Small intestine (tissue), 7 donors: ENCODE results near the gene RAB7B. TPM values are rescaled to one million over a fixed set of nuclear protein-coding genes. Genes with fewer than 3 reads are reported as not detected.
A peak's percentile ranks its signal among the peaks of the same experiment; 100 is the strongest.

Experiments
- DNase-seq, 2 donors: peaks; one replicate each; pipeline versions ENCODE4 v3.0.0 to v3.0.0-alpha.2; 2013
- FAIRE-seq: peaks from 2 replicates; lab custom pipeline; 2012; peaks lifted over from hg19 to GRCh38; lab: Jason Lieb, UNC
- H3K27ac ChIP-seq, 3 donors: one replicate each; pipeline ENCODE4 v1.5.1; 2013; ENCODE audit warnings: low read length in 2 of 3, mild to moderate bottlenecking in 2 of 3, control low read depth in 1 of 3, inconsistent platforms in 1 of 3, low read depth in 1 of 3, moderate library complexity in 1 of 3
- H3K27me3 ChIP-seq, 3 donors: one replicate each; pipeline ENCODE4 v1.6.1; 2013; ENCODE audit warnings: low read length in 3 of 3, inconsistent platforms in 1 of 3; ENCODE audit not compliant: control insufficient read depth in 3 of 3, insufficient read depth in 3 of 3
- H3K36me3 ChIP-seq, 3 donors: one replicate each; pipeline ENCODE4 v1.6.1; 2013; ENCODE audit warnings: low read length in 3 of 3, inconsistent platforms in 1 of 3, low read depth in 1 of 3, mild to moderate bottlenecking in 1 of 3, moderate library complexity in 1 of 3; ENCODE audit not compliant: control insufficient read depth in 3 of 3, insufficient read depth in 2 of 3
- H3K4me1 ChIP-seq, 3 donors: one replicate each; pipeline ENCODE4 v1.6.1; 2013; ENCODE audit warnings: low read length in 2 of 3, inconsistent platforms in 1 of 3, low read depth in 1 of 3, mild to moderate bottlenecking in 1 of 3, moderate library complexity in 1 of 3; ENCODE audit not compliant: control insufficient read depth in 3 of 3, insufficient read depth in 2 of 3
- H3K4me3 ChIP-seq, 3 donors: one replicate each; pipeline ENCODE4 v1.5.1; 2013; ENCODE audit warnings: low read length in 3 of 3, control low read depth in 1 of 3, inconsistent platforms in 1 of 3, low read depth in 1 of 3, mild to moderate bottlenecking in 1 of 3, moderate library complexity in 1 of 3
- H3K9me3 ChIP-seq, 2 donors: one replicate each; pipeline ENCODE4 v1.6.1; 2013; ENCODE audit warnings: low read depth in 1 of 2, low read length in 1 of 2; ENCODE audit not compliant: control insufficient read depth in 2 of 2, insufficient read depth in 1 of 2
- WGBS, 3 donors: extraction: QIAGEN DNeasy Blood & Tissue Kit; methylation state at CpG; one replicate each; pipeline ENCODE4 v1.1.7; 2013; 5-methylcytosine and 5-hydroxymethylcytosine counted together
- polyA plus RNA-seq, 4 donors: library from polyadenylated mRNA; stranded (reverse) in 3 of 4; unstranded in 1 of 4; fragments of 200-250 nt in 3 of 4; fragments of 120-200 nt in 1 of 4; gene quantifications; one replicate each; pipeline versions ENCODE4 v1.2.1 to v1.2.3, GENCODE V29; 2013
- donor health status: healthy with polysubstance abuse.
- donor health status: control.
- donor health status: control.
- donor health status: Bipolar disorder and iron deficiency.
- donor health status: healthy.

Gene RAB7B
- polyA plus RNA-seq, 4 donors, result 0.45 to 3.6 (median 0.89) TPM

DNA sequence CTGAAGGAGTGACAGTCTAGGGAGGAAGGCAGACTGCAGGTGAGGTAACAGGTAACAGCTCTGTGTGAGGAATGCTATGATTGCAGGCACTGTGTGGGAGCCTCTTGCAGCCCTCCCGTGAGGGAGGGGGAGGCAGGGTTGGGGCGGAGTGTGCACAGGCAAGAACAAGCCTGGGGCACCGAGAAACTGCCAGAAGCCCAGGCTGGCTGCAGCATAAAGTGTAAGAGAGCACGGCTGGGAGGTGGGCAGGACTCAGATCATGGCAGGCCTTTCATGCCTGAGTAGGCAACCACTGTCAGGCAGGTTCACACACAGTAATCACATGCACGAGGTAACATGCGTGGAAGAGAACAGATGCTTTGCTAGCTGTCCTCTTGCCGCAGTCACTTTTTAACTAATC lies 38.4 kb upstream of the RAB7B start:
- FAIRE-seq, result no peak

DNA sequence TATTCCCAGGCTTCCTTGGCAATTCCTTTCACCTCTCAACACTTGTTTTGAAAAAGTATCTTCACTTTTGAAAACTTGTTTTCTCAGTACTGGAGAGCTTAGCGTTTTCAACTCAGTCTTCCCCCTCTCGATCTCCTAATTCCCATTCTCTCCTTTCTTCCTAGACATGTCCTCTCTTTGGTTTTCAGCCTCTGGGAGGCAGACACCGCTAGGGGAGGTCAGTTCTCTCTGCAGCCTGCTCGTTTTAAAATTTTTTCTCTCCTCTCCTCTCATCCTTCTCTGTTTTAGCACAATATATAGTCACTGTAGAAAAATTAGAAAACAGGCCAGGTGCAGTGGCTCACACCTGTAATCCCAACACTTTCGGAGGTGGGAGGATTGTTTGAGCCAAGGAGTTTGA lies 37.1 kb upstream of the RAB7B start:
- Histone ChIP-seq H3K27me3 (no peaks in the 10 kb centered on the region), H3K4me1 (peaks cover 0 to 4% (median 0%) of the 10 kb centered on the region in 3 donors), H3K27ac (no peak overlapping the region), H3K4me3 (no peak overlapping the region), H3K9me3 (no peaks in the 10 kb centered on the region), H3K36me3 (no peaks in the 10 kb centered on the region)
- no peak for FAIRE-seq
- 72 to 75% (median 74%) methylated on average over 5 of the region's 5 CpGs for WGBS, 3 donors
- DNase-seq, result no peak

More for the DNA sequence above, 38.4 kb upstream of the RAB7B start:
- no peak for DNase-seq
- Histone ChIP-seq H3K27me3 (no peaks in the 10 kb centered on the region), H3K9me3 (no peaks in the 10 kb centered on the region), H3K27ac (no peak overlapping the region), H3K36me3 (no peaks in the 10 kb centered on the region), H3K4me1 (peaks cover 0 to 4% (median 0%) of the 10 kb centered on the region in 3 donors), H3K4me3 (no peak overlapping the region)
- 33 to 52% (median 46%) methylated on average over 7 of the region's 7 CpGs for WGBS, 3 donors

GRCh38 chr1:206039046-206039973 lies 36.1 kb upstream of the RAB7B start:
- H3K36me3 ChIP-seq, result no peaks in the 10 kb centered on the region
- H3K4me3 ChIP-seq, result no peak overlapping the region
- WGBS, 3 donors, result 48 to 53% (median 48%) methylated on average over 7 of the region's 7 CpGs
- FAIRE-seq, result no peak
- H3K27me3 ChIP-seq, result no peaks in the 10 kb centered on the region
- H3K4me1 ChIP-seq, result peaks cover 0 to 4% (median 0%) of the 10 kb centered on the region in 3 donors
- DNase-seq, result no peak
- no peak overlapping the region for H3K27ac ChIP-seq
- H3K9me3 ChIP-seq, result no peaks in the 10 kb centered on the region

GRCh38 chr1:206037581-206037980 lies 34.4 kb upstream of the RAB7B start:
- H3K27ac ChIP-seq, result no peak overlapping the region
- no peak for FAIRE-seq
- no peak overlapping the region for H3K4me3 ChIP-seq
- no peaks in the 10 kb centered on the region for H3K36me3 ChIP-seq
- WGBS, 3 donors, result 92 to 95% (median 94%) methylated on average over 9 of the region's 9 CpGs
- H3K27me3 ChIP-seq, result no peaks in the 10 kb centered on the region
- peaks cover 0 to 4% (median 0%) of the 10 kb centered on the region in 3 donors for H3K4me1 ChIP-seq
- no peak for DNase-seq
- H3K9me3 ChIP-seq, result peaks cover 0 to 2% of the 10 kb centered on the region in 2 donors

GRCh38 chr1:206036663-206037455 lies 33.7 kb upstream of the RAB7B start:
- H3K36me3 ChIP-seq, result no peaks in the 10 kb centered on the region
- H3K27ac ChIP-seq, result no peak overlapping the region
- FAIRE-seq (no peak), DNase-seq (no peak)
- no peaks in the 10 kb centered on the region for H3K27me3 ChIP-seq
- 35 to 58% (median 49%) methylated on average over 2 of the region's 2 CpGs for WGBS, 3 donors
- peaks cover 0 to 2% of the 10 kb centered on the region in 2 donors for H3K9me3 ChIP-seq
- no peak overlapping the region for H3K4me3 ChIP-seq
- H3K4me1 ChIP-seq, result peaks cover 0 to 8% (median 0%) of the 10 kb centered on the region in 3 donors

- Histone ChIP-seq H3K27me3 (no peaks in the 10 kb centered on the region), H3K27ac (no peak overlapping the region), H3K9me3 (peaks cover 0 to 2% of the 10 kb centered on the region in 2 donors), H3K4me3 (no peak overlapping the region), H3K36me3 (no peaks in the 10 kb centered on the region), H3K4me1 (peaks cover 0 to 10% (median 0%) of the 10 kb centered on the region in 3 donors)
- WGBS, 3 donors, result 4 to 34% (median 26%) methylated on average over 5 of the region's 5 CpGs
- no peak for FAIRE-seq
- DNase-seq, result peak; percentile 35 to 44
Observed at GRCh38 chr1:206035027-206035426, 31.8 kb upstream of the RAB7B start.

DNA sequence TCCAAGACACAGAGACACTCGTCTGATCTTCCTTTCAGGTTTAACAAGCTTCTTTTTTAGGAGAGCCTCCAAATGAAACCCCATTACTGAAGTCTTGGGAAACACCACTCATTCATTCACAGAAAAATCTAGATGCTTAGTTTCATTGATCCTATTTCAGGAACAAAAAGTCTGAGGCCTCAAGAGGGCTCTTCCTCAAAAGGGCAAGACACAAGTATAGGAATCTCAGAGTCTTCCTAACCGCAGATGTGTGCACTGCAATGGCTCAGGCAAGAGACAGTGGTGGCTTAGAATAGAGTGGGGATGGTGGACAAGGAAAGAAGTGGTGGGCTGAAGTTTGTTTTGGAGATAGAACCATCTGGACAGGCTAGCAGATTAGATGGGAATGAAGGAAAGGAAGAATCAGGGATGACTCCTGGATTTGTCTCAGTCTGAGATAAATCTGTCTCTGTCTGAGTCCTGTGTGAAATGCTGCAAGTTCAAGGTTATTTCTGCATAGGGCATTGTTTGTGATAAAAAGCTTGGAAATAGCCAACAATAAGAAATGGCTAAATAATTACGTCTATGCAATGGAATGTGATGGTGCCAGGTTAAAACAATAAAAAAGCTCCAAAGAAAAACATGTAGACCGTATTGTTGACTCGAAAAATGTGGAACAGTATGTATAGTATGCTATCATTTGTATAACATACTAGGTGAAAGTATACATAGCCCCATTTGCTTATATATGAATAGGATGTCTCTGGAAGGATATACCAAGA lies 29.4 kb upstream of the RAB7B start:
- 84 to 93% (median 85%) methylated on average over 5 of the region's 5 CpGs for WGBS, 3 donors
- DNase-seq, result no peak
- H3K9me3 ChIP-seq, result peaks cover 0 to 2% of the 10 kb centered on the region in 2 donors
- H3K27ac ChIP-seq, result no peak overlapping the region
- no peak for FAIRE-seq
- peaks cover 0 to 10% (median 0%) of the 10 kb centered on the region in 3 donors for H3K4me1 ChIP-seq
- no peaks in the 10 kb centered on the region for H3K36me3 ChIP-seq
- H3K27me3 ChIP-seq, result no peaks in the 10 kb centered on the region
- H3K4me3 ChIP-seq, result no peak overlapping the region

DNA sequence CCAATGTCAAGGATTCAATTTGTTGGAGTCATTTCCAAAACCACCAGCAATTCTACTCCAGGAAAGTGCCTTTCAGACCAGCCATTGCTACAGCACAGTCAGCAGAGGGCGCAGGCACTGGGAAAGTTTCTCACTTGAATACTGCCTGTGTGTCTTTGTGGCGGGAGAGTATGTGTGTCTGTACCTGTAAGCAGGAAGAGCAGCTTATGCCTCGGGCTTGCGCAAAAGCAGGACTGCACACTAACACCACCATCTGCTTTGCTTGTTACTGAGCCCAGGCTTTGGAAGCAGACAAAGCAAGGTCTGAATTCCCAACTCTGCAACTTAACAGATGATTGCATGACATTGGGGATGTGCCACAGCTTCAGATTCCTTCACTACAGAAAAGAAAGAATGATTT lies 27.5 kb upstream of the RAB7B start:
- WGBS, 3 donors, result 0 to 9% (median 2%) methylated on average over 4 of the region's 4 CpGs
- DNase-seq (peak; percentile 86), FAIRE-seq (no peak)
- no peaks in the 10 kb centered on the region for H3K36me3 ChIP-seq
- H3K4me1 ChIP-seq, result peaks cover 0 to 10% (median 0%) of the 10 kb centered on the region in 3 donors
- H3K27me3 ChIP-seq, result no peaks in the 10 kb centered on the region
- H3K9me3 ChIP-seq, result peaks cover 0 to 2% of the 10 kb centered on the region in 2 donors
- H3K27ac ChIP-seq, result no peak overlapping the region
- no peak overlapping the region for H3K4me3 ChIP-seq
